HepG2 (cell line): ENCODE data around the gene GPR39. TPM values are rescaled to one million over a fixed set of nuclear protein-coding genes. Genes with fewer than 3 reads are reported as not detected.

ENCODE experiments used
- ATAC-seq: fragments of 200-7000 bp; cut with Tn5 transposase; 3 replicates; pipeline ENCODE4 v1.9.1; 2020; ENCODE audit warnings: mild to moderate bottlenecking, moderate library complexity
- BruUV-seq: library from RNA; stranded (reverse); fragments of 400-500 nt; replicated peaks from 2 replicates; lab custom pipeline; 2021; lab: Mats Ljungman, UMichigan
- CTCF ChIA-PET: fragments of 300-600 bp; formaldehyde crosslinking; extraction: SDS; loops from one replicate; lab custom pipeline; 2021; ENCODE audit warnings: low total read pairs, inconsistent platforms, low intra/inter-chr PET ratio; lab: Yijun Ruan, JAX
- POLR2A ChIA-PET: fragments of 350-600 bp; sonication (Branson Sonifier 250); formaldehyde crosslinking; loops from one replicate; lab custom pipeline; 2020; ENCODE audit warnings: antibody characterized with exemption, inconsistent platforms; lab: Yijun Ruan, JAX
- DNase-seq: peaks from one replicate; pipeline ENCODE4 v3.0.0-alpha.2; 2015; ENCODE audit warnings: low spot score
- FAIRE-seq: peaks from 3 replicates; lab custom pipeline; 2011; peaks lifted over from hg19 to GRCh38; lab: Jason Lieb, UNC
- H2AFZ ChIP-seq: one replicate; pipeline ENCODE4 v1.6.1; 2011; ENCODE audit warnings: low read length, inconsistent platforms
- H3K27ac ChIP-seq: fragments of 300-600 bp; 3 replicates; pipeline ENCODE4 v1.8.0; 2011; ENCODE audit warnings: mixed run types, mild to moderate bottlenecking, mixed read lengths, low read length, inconsistent platforms; ENCODE audit not compliant: insufficient read depth; ENCODE audit errors: extremely low read length
- H3K27me3 ChIP-seq, 2 experiments: fragments of 200-600 bp in 1 of 2; 2 replicates in 1 of 2; 3 replicates in 1 of 2; pipeline versions ENCODE4 v1.6.0 to v1.8.0; 2011; ENCODE audit warnings: low read length in 2 of 2, mild to moderate bottlenecking in 2 of 2, moderate library complexity in 2 of 2, inconsistent platforms in 1 of 2; ENCODE audit not compliant: insufficient read depth in 2 of 2, control insufficient read depth in 1 of 2
- H3K36me3 ChIP-seq, 2 experiments: fragments of 200-600 bp in 1 of 2; replicated peaks in 1 of 2; 2 replicates in 1 of 2; 3 replicates in 1 of 2; pipeline versions ENCODE4 v1.5.1 to v1.8.0; 2011; ENCODE audit warnings: low read length in 2 of 2, inconsistent platforms in 1 of 2; ENCODE audit not compliant: insufficient read depth in 2 of 2, control insufficient read depth in 1 of 2
- H3K4me1 ChIP-seq: 2 replicates; pipeline ENCODE4 v1.5.1; 2012; ENCODE audit warnings: low read length, inconsistent platforms; ENCODE audit not compliant: insufficient read depth
- H3K4me2 ChIP-seq: 2 replicates; pipeline ENCODE4 v1.6.0; 2011; ENCODE audit warnings: low read depth, low read length, inconsistent platforms
- H3K4me3 ChIP-seq, 3 experiments: fragments of 200-600 bp in 1 of 3; sonication (generic), shearing (Covaris generic) in 1 of 3; replicated peaks in 1 of 3; 2 replicates each; pipeline ENCODE4 v1.5.1; 2011 to 2016; ENCODE audit warnings: low read length in 3 of 3, inconsistent platforms in 2 of 3, low read depth in 2 of 3, mild to moderate bottlenecking in 2 of 3, control low read depth in 1 of 3, mixed read lengths in 1 of 3; ENCODE audit not compliant: insufficient read depth in 1 of 3
- H3K79me2 ChIP-seq: one replicate; pipeline ENCODE4 v1.6.1; 2011; ENCODE audit warnings: low read length, inconsistent platforms; ENCODE audit not compliant: insufficient read depth
- H3K9ac ChIP-seq: 2 replicates; pipeline ENCODE4 v1.6.0; 2011; ENCODE audit warnings: mild to moderate bottlenecking, low read depth, low read length, inconsistent platforms; ENCODE audit not compliant: insufficient read depth
- H3K9me3 ChIP-seq: 2 replicates; pipeline ENCODE4 v1.5.1; 2012; ENCODE audit warnings: mild to moderate bottlenecking, low read length
- H4K20me1 ChIP-seq: 2 replicates; pipeline ENCODE4 v1.6.0; 2011; ENCODE audit warnings: inconsistent platforms, mild to moderate bottlenecking, low read length, moderate library complexity; ENCODE audit not compliant: insufficient read depth
- CENPT ChIP-seq: sonication (generic); formaldehyde crosslinking; IDR thresholded peaks from 2 replicates; pipeline ENCODE4 v1.8.0; 2022; ENCODE audit warnings: low read depth, mild to moderate bottlenecking, moderate library complexity, missing genetic modification reagents
- DRAP1 ChIP-seq: IDR thresholded peaks from 2 replicates; pipeline ENCODE4 v1.6.1; 2016; ENCODE audit warnings: missing genetic modification reagents, missing compliant biosample characterization
- HMGA1 ChIP-seq: sonication (generic); formaldehyde crosslinking; conservative IDR thresholded peaks from 2 replicates; pipeline ENCODE4 v1.4.0; 2020; ENCODE audit warnings: missing genetic modification reagents
- KDM2A ChIP-seq: sonication (generic); formaldehyde crosslinking; IDR thresholded peaks from 2 replicates; pipeline ENCODE4 v1.4.0; 2020; ENCODE audit warnings: low read depth, missing genetic modification reagents, borderline replicate concordance
- KLF6 ChIP-seq: IDR thresholded peaks from 2 replicates; pipeline ENCODE4 v1.8.0; 2016; ENCODE audit warnings: missing biosample characterization, missing genetic modification reagents
- MATR3 ChIP-seq: sonication (generic); formaldehyde crosslinking; IDR thresholded peaks from 2 replicates; pipeline ENCODE4 v1.4.0; 2020; ENCODE audit warnings: missing genetic modification reagents
- NFKBIZ ChIP-seq: IDR thresholded peaks from 2 replicates; pipeline ENCODE4 v1.6.1; 2018; ENCODE audit warnings: missing genetic modification reagents, missing compliant biosample characterization
- PCBP2 ChIP-seq: fragments of 200-400 bp; formaldehyde crosslinking; optimal IDR thresholded peaks from 2 replicates; pipeline ENCODE3; 2018; ENCODE audit warnings: low read length, low read depth; ENCODE audit not compliant: poor library complexity, severe bottlenecking
- TAF1 ChIP-seq: sonication (generic); formaldehyde crosslinking; IDR thresholded peaks from 2 replicates; pipeline ENCODE4 v1.4.0; 2020; ENCODE audit warnings: missing genetic modification reagents
- ZNF275 ChIP-seq: sonication (generic); formaldehyde crosslinking; IDR thresholded peaks from 2 replicates; pipeline ENCODE4 v1.8.0; 2022; ENCODE audit warnings: missing genetic modification reagents, mild to moderate bottlenecking, inconsistent platforms, borderline replicate concordance
- ZNF720 ChIP-seq: sonication (generic); formaldehyde crosslinking; IDR thresholded peaks from 2 replicates; pipeline ENCODE4 v1.4.0; 2020; ENCODE audit warnings: missing genetic modification reagents
- ZNF841 ChIP-seq: sonication (generic); formaldehyde crosslinking; IDR thresholded peaks from 2 replicates; pipeline ENCODE4 v1.8.1; 2023; ENCODE audit warnings: missing genetic modification reagents, borderline replicate concordance
- WGBS: methylation state at CpG from one replicate; pipeline ENCODE4 v1.1.6; 2017; ENCODE audit warnings: low lambda C conversion rate; 5-methylcytosine and 5-hydroxymethylcytosine counted together
- in situ Hi-C: cut with HindIII; loops from 2 replicates; pipeline ENCODE4 v1.10.0; 2017; ENCODE audit warnings: low pct_unique_long_range_greater_than_20kb; ENCODE audit not compliant: extremely low pct_ligation_motif_present
- intact Hi-C: fragments of 100-400 bp; cut with micrococcal nuclease; formaldehyde crosslinking; loops from one replicate; pipeline ENCODE4 v1.10.0; 2022; ENCODE audit not compliant: unreplicated experiment
- polyA plus RNA-seq, 8 experiments: library from polyadenylated mRNA; depleted of rRNA in 3 of 8; stranded (reverse) in 7 of 8; unstranded in 1 of 8; fragments of >200 nt; fragmentation: Illumina TruSeq in 4 of 8; extraction: Trizol in 4 of 8; gene quantifications; 2 replicates each; pipeline versions ENCODE4 v1.2.1 to v1.2.3, GENCODE V29; 2011 to 2016; ENCODE audit warnings: low read depth in 4 of 8, missing spikeins in 1 of 8, mixed read lengths in 1 of 8; ENCODE audit not compliant: insufficient read depth in 1 of 8
- total RNA-seq, 5 experiments: library from RNA; depleted of rRNA; stranded (reverse); fragments of >200 nt; fragmentation: Illumina TruSeq; extraction: Trizol; gene quantifications; 2 replicates each; pipeline ENCODE4 v1.2.3, GENCODE V29; 2016; ENCODE audit warnings: low read depth in 1 of 5

GPR39 gene
- total and polyA plus RNA-seq, 2 of the 13 experiments (the other 11 are each of a cell fraction or from before 2014, with no cell fraction given), result 0.16 to 0.62 TPM

GRCh38 chr2:132479155-132479554 lies 62.5 kb downstream of the GPR39 start:
- TF ChIP-seq ZNF841 (CRISPR knock-in tag) (no peak), CENPT (CRISPR knock-in tag) (no peak), HMGA1 (CRISPR knock-in tag) (no peak), ZNF720 (CRISPR knock-in tag) (no peak), KLF6 (CRISPR knock-in tag) (no peak), KDM2A (no peak), PCBP2 (no peak), DRAP1 (CRISPR knock-in tag) (no peak), NFKBIZ (CRISPR knock-in tag) (no peak), ZNF275 (CRISPR knock-in tag) (no peak), MATR3 (CRISPR knock-in tag) (no peak), TAF1 (CRISPR knock-in tag) (no peak)
- 36% methylated on average over 8 of the region's 8 CpGs for WGBS
- no TSS peak for BruUV-seq
- ATAC-seq (no peak), FAIRE-seq (no peak), DNase-seq (no peak)
- Histone ChIP-seq H3K36me3 (no peaks in the 10 kb centered on the region), H3K79me2 (no peaks in the 10 kb centered on the region), H3K9me3 (peaks cover 91% of the 10 kb centered on the region), H3K27me3 (no peaks in the 10 kb centered on the region), H3K4me3 (no peak overlapping the region), H3K9ac (no peak overlapping the region), H3K4me1 (no peaks in the 10 kb centered on the region), H2AFZ (no peak overlapping the region), H3K27ac (no peak overlapping the region), H3K4me2 (no peak overlapping the region), H4K20me1 (no peaks in the 10 kb centered on the region)
- in situ Hi-C loops (no loop called here), intact Hi-C loops (no loop called here)
- POLR2A ChIA-PET, result no interaction called here
- CTCF ChIA-PET, result no interaction called here
